IMR-90 (cell line): ENCODE measurements around the gene SERPINA4. TPM values are rescaled to one million over a fixed set of nuclear protein-coding genes. Genes with fewer than 3 reads are reported as not detected.

Experiments used
- ATAC-seq: fragments of 200-7000 bp; cut with Tn5 transposase; 2 replicates; pipeline ENCODE4 v1.9.1; 2020; ENCODE audit warnings: low read depth, mild to moderate bottlenecking, moderate library complexity
- BruUV-seq: library from RNA; stranded (reverse); fragments of 400-500 nt; replicated peaks from 2 replicates; lab custom pipeline; 2021; lab: Mats Ljungman, UMichigan
- CTCF ChIA-PET: fragments of 300-600 bp; formaldehyde crosslinking; extraction: SDS; loops from one replicate; lab custom pipeline; 2021; ENCODE audit warnings: antibody characterized with exemption; lab: Yijun Ruan, JAX
- POLR2A ChIA-PET: fragments of 300-600 bp; sonication (Branson Sonifier 250); formaldehyde crosslinking; loops from one replicate; lab custom pipeline; 2022; ENCODE audit warnings: antibody characterized with exemption; ENCODE audit not compliant: unreplicated experiment; lab: Charles Lee
- DNase-seq: peaks from one replicate; pipeline ENCODE4 v3.0.0; 2013
- H2AFZ ChIP-seq: replicated peaks from 2 replicates; pipeline ENCODE3; 2013; ENCODE audit warnings: low read length, mild to moderate bottlenecking; ENCODE audit not compliant: poor library complexity
- H2AK5ac ChIP-seq: 2 replicates; pipeline ENCODE4 v1.6.1; 2013; ENCODE audit warnings: low read depth, low read length, inconsistent platforms
- H2AK9ac ChIP-seq: replicated peaks from 2 replicates; pipeline ENCODE3; 2013; ENCODE audit warnings: mild to moderate bottlenecking, low read depth, low read length, moderate library complexity; ENCODE audit not compliant: poor library complexity
- H2BK120ac ChIP-seq: 2 replicates; pipeline ENCODE4 v1.6.1; 2013; ENCODE audit warnings: low read depth, low read length, inconsistent platforms
- H2BK15ac ChIP-seq: 3 replicates; pipeline ENCODE4 v1.6.1; 2013; ENCODE audit warnings: low read depth, low read length, inconsistent platforms
- H2BK20ac ChIP-seq: 2 replicates; pipeline ENCODE4 v1.6.1; 2013; ENCODE audit warnings: low read depth, mild to moderate bottlenecking, inconsistent platforms, low read length, moderate library complexity
- H2BK5ac ChIP-seq: 2 replicates; pipeline ENCODE4 v1.6.1; 2013; ENCODE audit warnings: mild to moderate bottlenecking, low read depth, low read length, inconsistent platforms; ENCODE audit not compliant: poor library complexity, severe bottlenecking
- H3K14ac ChIP-seq: replicated peaks from 2 replicates; pipeline ENCODE4 v1.6.1; 2013; ENCODE audit warnings: low read depth, low read length, inconsistent platforms
- H3K18ac ChIP-seq: 2 replicates; pipeline ENCODE4 v1.6.1; 2013; ENCODE audit warnings: low read depth, low read length, control low read depth
- H3K23ac ChIP-seq: 2 replicates; pipeline ENCODE4 v1.6.1; 2013; ENCODE audit warnings: low read depth, low read length, inconsistent platforms
- H3K27ac ChIP-seq: 2 replicates; pipeline ENCODE4 v1.5.1; 2013; ENCODE audit warnings: mild to moderate bottlenecking, control low read depth, low read length; ENCODE audit not compliant: insufficient read depth
- H3K27me3 ChIP-seq: 2 replicates; pipeline ENCODE4 v1.6.1; 2013; ENCODE audit warnings: low read length; ENCODE audit not compliant: control insufficient read depth, insufficient read depth
- H3K36me3 ChIP-seq: 2 replicates; pipeline ENCODE4 v1.6.1; 2013; ENCODE audit warnings: low read length, mixed read lengths; ENCODE audit not compliant: control insufficient read depth, insufficient read depth
- H3K4ac ChIP-seq: 2 replicates; pipeline ENCODE4 v1.6.1; 2013; ENCODE audit warnings: low read depth, low read length, inconsistent platforms
- H3K4me1 ChIP-seq: 2 replicates; pipeline ENCODE4 v1.6.1; 2013; ENCODE audit warnings: low read length, mixed read lengths; ENCODE audit not compliant: control insufficient read depth, insufficient read depth
- H3K4me2 ChIP-seq: 2 replicates; pipeline ENCODE4 v1.6.1; 2013; ENCODE audit warnings: low read depth, mild to moderate bottlenecking, control low read depth, low read length, moderate library complexity
- H3K4me3 ChIP-seq: 2 replicates; pipeline ENCODE4 v1.5.1; 2013; ENCODE audit warnings: low read depth, mild to moderate bottlenecking, control low read depth, low read length, moderate library complexity; ENCODE audit not compliant: insufficient read depth
- H3K56ac ChIP-seq: 2 replicates; pipeline ENCODE4 v1.6.1; 2013; ENCODE audit warnings: low read length, inconsistent platforms; ENCODE audit not compliant: insufficient read depth; ENCODE audit errors: extremely low read depth
- H3K79me1 ChIP-seq, 2 experiments: 2 replicates each; pipeline ENCODE4 v1.6.1; 2013; ENCODE audit warnings: low read length in 2 of 2, inconsistent platforms in 1 of 2, low read depth in 1 of 2
- H3K9ac ChIP-seq: 2 replicates; pipeline ENCODE4 v1.6.1; 2013; ENCODE audit warnings: low read depth, low read length, control low read depth
- H3K9me1 ChIP-seq: 2 replicates; pipeline ENCODE4 v1.6.1; 2013; ENCODE audit warnings: low read length, inconsistent platforms; ENCODE audit not compliant: insufficient read depth
- H3K9me3 ChIP-seq: 2 replicates; pipeline ENCODE4 v1.6.1; 2013; ENCODE audit warnings: low read length; ENCODE audit not compliant: control insufficient read depth, insufficient read depth
- H4K20me1 ChIP-seq: 2 replicates; pipeline ENCODE4 v1.6.1; 2013; ENCODE audit warnings: low read length, inconsistent platforms; ENCODE audit not compliant: insufficient read depth
- H4K5ac ChIP-seq: 2 replicates; pipeline ENCODE4 v1.6.1; 2013; ENCODE audit warnings: mild to moderate bottlenecking, low read depth, low read length, control low read depth
- H4K8ac ChIP-seq, 2 experiments: 2 replicates each; pipeline ENCODE4 v1.6.1; 2013; ENCODE audit warnings: low read depth in 2 of 2, low read length in 2 of 2, control low read depth in 1 of 2, inconsistent platforms in 1 of 2
- H4K91ac ChIP-seq: 2 replicates; pipeline ENCODE4 v1.6.1; 2013; ENCODE audit warnings: low read depth, low read length, inconsistent platforms; ENCODE audit not compliant: insufficient read depth
- BHLHE40 ChIP-seq: fragments of 150-350 bp; IDR thresholded peaks from 2 replicates; pipeline ENCODE4 v1.6.1; 2016; ENCODE audit warnings: mild to moderate bottlenecking, low read depth, low read length
- CEBPB ChIP-seq: IDR thresholded peaks from 2 replicates; pipeline ENCODE4 v1.6.1; 2012; ENCODE audit warnings: low read depth, low read length, improper control_type of control experiment
- CHD1 ChIP-seq: IDR thresholded peaks from 2 replicates; pipeline ENCODE4 v1.6.1; 2012; ENCODE audit warnings: low read depth, low read length, improper control_type of control experiment
- FOS ChIP-seq: fragments of 150-350 bp; IDR thresholded peaks from 2 replicates; pipeline ENCODE4 v1.6.1; 2016; ENCODE audit warnings: low read depth, low read length
- MAFK ChIP-seq: IDR thresholded peaks from 2 replicates; pipeline ENCODE4 v1.6.1; 2012; ENCODE audit warnings: low read depth, low read length, improper control_type of control experiment
- NFE2L2 ChIP-seq: fragments of 150-350 bp; IDR thresholded peaks from 2 replicates; pipeline ENCODE4 v1.6.1; 2016; ENCODE audit warnings: low read depth, mild to moderate bottlenecking, low read length
- SMC3 ChIP-seq: fragments of 150-350 bp; IDR thresholded peaks from 2 replicates; pipeline ENCODE4 v1.6.1; 2016; ENCODE audit warnings: low read depth, mild to moderate bottlenecking, antibody characterized with exemption, low read length, moderate library complexity
- WGBS, 2 experiments: methylation state at CpG; one replicate each; pipeline versions ENCODE4 v1.1.5 to v1.1.7; 2013; ENCODE audit warnings: missing lambda C conversion rate in 2 of 2; ENCODE audit not compliant: insufficient read length in 1 of 2; ENCODE audit errors: extremely low coverage in 2 of 2; 5-methylcytosine and 5-hydroxymethylcytosine counted together
- dilution Hi-C: fragments of 300-500 bp; cut with HindIII; formaldehyde crosslinking; loops from one replicate; pipeline ENCODE4 v1.14.3; 2018; ENCODE audit warnings: low sequenced_read_pairs; ENCODE audit not compliant: unreplicated experiment
- in situ Hi-C: fragments of 300-500 bp; cut with MboI; formaldehyde crosslinking; loops from 3 replicates; pipeline ENCODE4 v1.14.3; 2019; ENCODE audit warnings: low sequenced_read_pairs, inconsistent platforms, mixed read lengths
- intact Hi-C: fragments of 100-400 bp; cut with micrococcal nuclease; formaldehyde crosslinking; loops from 2 replicates; pipeline ENCODE4 v1.10.0; 2022
- polyA plus RNA-seq, 3 experiments: library from polyadenylated mRNA; depleted of rRNA; stranded (reverse); fragments of >200 nt; gene quantifications; 2 replicates each; pipeline ENCODE4 v1.2.3, GENCODE V29; 2012; ENCODE audit warnings: low replicate concordance in 1 of 3
- total RNA-seq: library from RNA; depleted of rRNA; stranded (reverse); fragments of >200 nt; gene quantifications from 2 replicates; pipeline ENCODE4 v1.2.3, GENCODE V29; 2012
- TF ChIP-seq, protein P1 (sequence below): fragments of 150-350 bp; IDR thresholded peaks from 2 replicates; pipeline ENCODE4 v1.6.1; 2017; ENCODE audit warnings: mild to moderate bottlenecking, antibody characterized with exemption, low read length, low read depth
- TF ChIP-seq, protein P2 (sequence below): fragments of 150-350 bp; IDR thresholded peaks from 2 replicates; pipeline ENCODE4 v1.6.1; 2016; ENCODE audit warnings: low read depth, mild to moderate bottlenecking, low read length, moderate library complexity, borderline replicate concordance

SERPINA4 gene
- total and polyA plus RNA-seq, 2 of the 4 experiments (the other 2 are of a cell fraction), result not detected

DNA sequence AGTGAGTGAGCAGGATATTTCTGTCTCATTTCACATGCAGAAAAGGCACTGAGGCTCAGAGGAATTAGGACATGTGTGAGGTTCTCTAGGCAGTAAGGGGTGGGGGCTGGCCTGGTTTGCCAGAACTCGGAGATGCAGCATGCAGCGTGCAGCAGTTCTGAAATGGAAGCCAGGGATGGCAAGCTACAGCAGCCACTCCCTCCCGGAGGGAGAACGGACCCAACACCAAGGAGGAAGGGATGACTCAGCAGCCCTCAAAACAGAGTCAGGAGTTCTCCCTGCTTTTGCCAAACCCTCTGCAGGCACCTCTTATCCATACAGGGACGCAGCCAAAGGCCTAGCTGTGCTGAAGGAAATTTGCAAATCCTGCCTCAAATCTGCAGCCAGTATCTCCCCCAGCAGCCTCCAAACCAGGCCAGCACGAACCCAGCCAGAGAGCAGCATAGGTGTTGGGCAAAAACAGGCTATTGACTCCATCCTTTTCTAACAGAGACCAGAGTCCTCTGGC, 40.7 kb downstream of the SERPINA4 start:
- intact Hi-C loops, result loop anchor here (5.0 kb wide), 2 partner anchors 65 to 930 kb away; no protein-coding TSS in a partner anchor
- in situ Hi-C loops, result no loop called here
- Histone ChIP-seq H2AK5ac (peak overlapping the region; percentile 37), H2BK15ac (peak overlapping the region; percentile 78; the same call in 1 of the 3 replicates), H4K5ac (peak overlapping the region; percentile 92), H3K18ac (peak overlapping the region; percentile 85), H2BK5ac (peak overlapping the region; percentile 70), H2AK9ac (peak overlapping the region; percentile 35), H3K9me3 (no peaks in the 10 kb centered on the region), H3K27ac (peak overlapping the region; percentile 96; the same call in 1 of the 2 replicates), H4K91ac (peak overlapping the region; percentile 75), H3K4ac (peak overlapping the region; percentile 91), H2BK120ac (peak overlapping the region; percentile 85), H3K9ac (peak overlapping the region; percentile 64), H4K8ac (peak overlapping the region; percentile 26 to 94; a peak in 3 of 4 replicates), H3K4me2 (peak overlapping the region; percentile 54; the same call in 1 of the 2 replicates), H3K27me3 (no peaks in the 10 kb centered on the region; the same call in 1 of the 2 replicates), H4K20me1 (no peaks in the 10 kb centered on the region), H3K79me1 (no peaks in the 10 kb centered on the region), H3K4me3 (no peak overlapping the region), H2BK20ac (peak overlapping the region; percentile 83), H3K23ac (peak overlapping the region; percentile 58; the same call in 1 of the 2 replicates), H3K56ac (peak overlapping the region; percentile 13; the same call in 1 of the 2 replicates), H2AFZ (peak overlapping the region; percentile 82), H3K9me1 (peaks cover 7% of the 10 kb centered on the region; the same call in 1 of the 2 replicates), H3K36me3 (no peaks in the 10 kb centered on the region), H3K4me1 (peaks cover 20% of the 10 kb centered on the region), H3K14ac (no peak overlapping the region; the same call in 1 of the 2 replicates)
- POLR2A ChIA-PET, result interaction anchor here (0.6 kb wide), 1 partner anchor 44 kb away, joined by 4 read pairs; no protein-coding TSS in a partner anchor
- DNase-seq, result peak; percentile 89
- dilution Hi-C loops, result no loop called here
- TF ChIP-seq MAFK (peak; percentile 72), CHD1 (no peak), SMC3 (no peak), CEBPB (no peak), FOS (peak; percentile 56; the same call in 1 of the 2 replicates), BHLHE40 (no peak), NFE2L2 (peak; percentile 93)
- TF ChIP-seq, protein P1, sequence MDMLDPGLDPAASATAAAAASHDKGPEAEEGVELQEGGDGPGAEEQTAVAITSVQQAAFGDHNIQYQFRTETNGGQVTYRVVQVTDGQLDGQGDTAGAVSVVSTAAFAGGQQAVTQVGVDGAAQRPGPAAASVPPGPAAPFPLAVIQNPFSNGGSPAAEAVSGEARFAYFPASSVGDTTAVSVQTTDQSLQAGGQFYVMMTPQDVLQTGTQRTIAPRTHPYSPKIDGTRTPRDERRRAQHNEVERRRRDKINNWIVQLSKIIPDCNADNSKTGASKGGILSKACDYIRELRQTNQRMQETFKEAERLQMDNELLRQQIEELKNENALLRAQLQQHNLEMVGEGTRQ, result no peak
- TF ChIP-seq, protein P2, sequence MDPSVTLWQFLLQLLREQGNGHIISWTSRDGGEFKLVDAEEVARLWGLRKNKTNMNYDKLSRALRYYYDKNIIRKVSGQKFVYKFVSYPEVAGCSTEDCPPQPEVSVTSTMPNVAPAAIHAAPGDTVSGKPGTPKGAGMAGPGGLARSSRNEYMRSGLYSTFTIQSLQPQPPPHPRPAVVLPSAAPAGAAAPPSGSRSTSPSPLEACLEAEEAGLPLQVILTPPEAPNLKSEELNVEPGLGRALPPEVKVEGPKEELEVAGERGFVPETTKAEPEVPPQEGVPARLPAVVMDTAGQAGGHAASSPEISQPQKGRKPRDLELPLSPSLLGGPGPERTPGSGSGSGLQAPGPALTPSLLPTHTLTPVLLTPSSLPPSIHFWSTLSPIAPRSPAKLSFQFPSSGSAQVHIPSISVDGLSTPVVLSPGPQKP, result no peak
- ATAC-seq, result peak; percentile 69
- BruUV-seq, result no TSS peak
- CTCF ChIA-PET, result interaction anchor here (0.6 to 1.5 kb wide), 2 partner anchors 9 to 13 kb away, joined by 5 to 7 read pairs; no protein-coding TSS in a partner anchor
- WGBS, 2 experiments, result 0% methylated on average over 2 of the region's 6 CpGs; no CpG with 5 or more reads in 1 of the 2 experiments
